ENCODE measurements around the gene PPFIA2.

- no peak for TF ChIP-seq EZH2 (IDR thresholded peaks at IDR 0.05; ENCODE audit: low read depth)
- TF ChIP-seq, protein P1, sequence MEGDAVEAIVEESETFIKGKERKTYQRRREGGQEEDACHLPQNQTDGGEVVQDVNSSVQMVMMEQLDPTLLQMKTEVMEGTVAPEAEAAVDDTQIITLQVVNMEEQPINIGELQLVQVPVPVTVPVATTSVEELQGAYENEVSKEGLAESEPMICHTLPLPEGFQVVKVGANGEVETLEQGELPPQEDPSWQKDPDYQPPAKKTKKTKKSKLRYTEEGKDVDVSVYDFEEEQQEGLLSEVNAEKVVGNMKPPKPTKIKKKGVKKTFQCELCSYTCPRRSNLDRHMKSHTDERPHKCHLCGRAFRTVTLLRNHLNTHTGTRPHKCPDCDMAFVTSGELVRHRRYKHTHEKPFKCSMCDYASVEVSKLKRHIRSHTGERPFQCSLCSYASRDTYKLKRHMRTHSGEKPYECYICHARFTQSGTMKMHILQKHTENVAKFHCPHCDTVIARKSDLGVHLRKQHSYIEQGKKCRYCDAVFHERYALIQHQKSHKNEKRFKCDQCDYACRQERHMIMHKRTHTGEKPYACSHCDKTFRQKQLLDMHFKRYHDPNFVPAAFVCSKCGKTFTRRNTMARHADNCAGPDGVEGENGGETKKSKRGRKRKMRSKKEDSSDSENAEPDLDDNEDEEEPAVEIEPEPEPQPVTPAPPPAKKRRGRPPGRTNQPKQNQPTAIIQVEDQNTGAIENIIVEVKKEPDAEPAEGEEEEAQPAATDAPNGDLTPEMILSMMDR (conservative IDR thresholded peaks at IDR 0.05): no peak
Measured at GRCh38 chr12:81597928-81598604, 161.1 kb downstream of the PPFIA2 start.

All from PC-9 (cell line).